ENCODE results near the gene SLC25A51. TPM values are rescaled to one million over a fixed set of nuclear protein-coding genes. Genes with fewer than 3 reads are reported as not detected.

The SLC25A51 gene
- total RNA-seq, 1 donor from 2014 or later = 39.6 TPM

DNA sequence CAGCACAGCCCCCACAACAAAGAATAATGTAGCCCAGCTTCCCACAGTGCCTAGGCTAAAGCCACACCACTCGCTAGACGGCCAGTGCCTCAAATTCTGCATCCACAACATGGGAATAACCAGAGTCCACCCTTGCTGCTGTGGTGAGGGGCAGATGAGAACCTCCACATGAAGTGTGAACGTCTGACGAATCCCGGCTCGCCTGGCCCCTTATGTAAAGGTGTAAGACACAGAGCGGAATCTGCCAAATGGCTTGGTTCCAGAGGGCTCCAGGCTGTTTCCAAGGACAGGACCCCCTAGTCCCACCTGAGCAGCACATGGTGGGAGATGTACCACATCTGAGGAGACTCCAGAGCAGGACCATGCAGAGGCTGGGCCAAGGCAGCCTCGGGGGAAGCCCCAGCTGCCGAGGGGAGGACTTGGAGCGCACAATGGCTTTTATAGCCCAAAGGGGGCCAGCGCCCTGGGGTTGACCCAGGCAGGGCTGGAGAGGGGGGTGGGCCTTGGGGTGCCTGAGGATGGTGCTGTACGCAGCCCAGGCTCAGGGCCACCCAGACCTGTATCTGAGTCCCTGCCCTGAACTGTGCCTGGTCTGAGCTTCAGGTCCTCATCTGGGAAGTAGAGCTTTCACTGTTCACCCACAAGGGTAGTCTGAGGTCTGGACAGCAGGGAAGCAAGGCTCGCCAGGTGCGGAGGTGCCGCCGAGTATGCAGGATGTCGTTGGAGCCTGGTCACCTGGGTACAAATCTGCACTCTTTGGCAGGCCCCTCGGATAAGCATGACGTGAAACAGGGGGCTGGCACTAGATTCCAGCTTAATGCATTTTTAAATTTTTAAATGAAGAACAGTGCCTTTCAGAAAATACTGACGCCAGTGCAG is 24.9 kb upstream of the SLC25A51 start:
- H3K4me3 Mint-ChIP-seq (ENCODE audit: unreplicated experiment) = no peak overlapping the region
- TF ChIP-seq EZH2 (IDR thresholded peaks at IDR 0.05; ENCODE audit: insufficient read depth, low read length) = no peak
- TF ChIP-seq, protein P1, sequence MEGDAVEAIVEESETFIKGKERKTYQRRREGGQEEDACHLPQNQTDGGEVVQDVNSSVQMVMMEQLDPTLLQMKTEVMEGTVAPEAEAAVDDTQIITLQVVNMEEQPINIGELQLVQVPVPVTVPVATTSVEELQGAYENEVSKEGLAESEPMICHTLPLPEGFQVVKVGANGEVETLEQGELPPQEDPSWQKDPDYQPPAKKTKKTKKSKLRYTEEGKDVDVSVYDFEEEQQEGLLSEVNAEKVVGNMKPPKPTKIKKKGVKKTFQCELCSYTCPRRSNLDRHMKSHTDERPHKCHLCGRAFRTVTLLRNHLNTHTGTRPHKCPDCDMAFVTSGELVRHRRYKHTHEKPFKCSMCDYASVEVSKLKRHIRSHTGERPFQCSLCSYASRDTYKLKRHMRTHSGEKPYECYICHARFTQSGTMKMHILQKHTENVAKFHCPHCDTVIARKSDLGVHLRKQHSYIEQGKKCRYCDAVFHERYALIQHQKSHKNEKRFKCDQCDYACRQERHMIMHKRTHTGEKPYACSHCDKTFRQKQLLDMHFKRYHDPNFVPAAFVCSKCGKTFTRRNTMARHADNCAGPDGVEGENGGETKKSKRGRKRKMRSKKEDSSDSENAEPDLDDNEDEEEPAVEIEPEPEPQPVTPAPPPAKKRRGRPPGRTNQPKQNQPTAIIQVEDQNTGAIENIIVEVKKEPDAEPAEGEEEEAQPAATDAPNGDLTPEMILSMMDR (IDR thresholded peaks at IDR 0.05; ENCODE audit: insufficient read depth, low read depth, low read length) = no peak
- no peaks in the 10 kb centered on the region for H3K27me3 ChIP-seq (ENCODE audit: insufficient read depth, low read length)
- no peak overlapping the region for H3K9ac ChIP-seq (ENCODE audit: low read length)
- H3K27ac Mint-ChIP-seq (ENCODE audit: unreplicated experiment) = no peak overlapping the region
- H3K4me1 ChIP-seq (ENCODE audit: insufficient read depth, low read length) = peaks cover 28% of the 10 kb centered on the region
- peaks cover 40% of the 10 kb centered on the region for H4K20me1 ChIP-seq (ENCODE audit: insufficient read depth, low read length)
- peaks cover 15% of the 10 kb centered on the region for H3K36me3 Mint-ChIP-seq (ENCODE audit: low read depth, unreplicated experiment)
- H3K9me3 Mint-ChIP-seq (ENCODE audit: unreplicated experiment) = peaks cover 2% of the 10 kb centered on the region
- peaks cover 3% of the 10 kb centered on the region for H3K36me3 ChIP-seq (ENCODE audit: insufficient read depth, low read length)
- H3K79me2 ChIP-seq (ENCODE audit: insufficient read depth, low read length) = peaks cover 75% of the 10 kb centered on the region
- no peaks in the 10 kb centered on the region for H3K27me3 Mint-ChIP-seq (ENCODE audit: low read depth, unreplicated experiment)
- no peaks in the 10 kb centered on the region for H3K9me3 ChIP-seq (ENCODE audit: insufficient read depth, low read depth, low read length)
- H3K4me3 ChIP-seq (ENCODE audit: insufficient read depth, low read depth, low read length) = no peak overlapping the region
- FAIRE-seq (no peak), DNase-seq (ENCODE audit: low read depth) (no peak)
- H3K4me1 Mint-ChIP-seq (ENCODE audit: low read depth, unreplicated experiment) = peaks cover 37% of the 10 kb centered on the region
- no peak overlapping the region for H2AFZ ChIP-seq (ENCODE audit: low read depth, low read length)
- H3K27ac ChIP-seq (ENCODE audit: low read depth, low read length) = peak overlapping the region; percentile 43
- H3K4me2 ChIP-seq (ENCODE audit: low read length) = peak overlapping the region; percentile 48

DNA sequence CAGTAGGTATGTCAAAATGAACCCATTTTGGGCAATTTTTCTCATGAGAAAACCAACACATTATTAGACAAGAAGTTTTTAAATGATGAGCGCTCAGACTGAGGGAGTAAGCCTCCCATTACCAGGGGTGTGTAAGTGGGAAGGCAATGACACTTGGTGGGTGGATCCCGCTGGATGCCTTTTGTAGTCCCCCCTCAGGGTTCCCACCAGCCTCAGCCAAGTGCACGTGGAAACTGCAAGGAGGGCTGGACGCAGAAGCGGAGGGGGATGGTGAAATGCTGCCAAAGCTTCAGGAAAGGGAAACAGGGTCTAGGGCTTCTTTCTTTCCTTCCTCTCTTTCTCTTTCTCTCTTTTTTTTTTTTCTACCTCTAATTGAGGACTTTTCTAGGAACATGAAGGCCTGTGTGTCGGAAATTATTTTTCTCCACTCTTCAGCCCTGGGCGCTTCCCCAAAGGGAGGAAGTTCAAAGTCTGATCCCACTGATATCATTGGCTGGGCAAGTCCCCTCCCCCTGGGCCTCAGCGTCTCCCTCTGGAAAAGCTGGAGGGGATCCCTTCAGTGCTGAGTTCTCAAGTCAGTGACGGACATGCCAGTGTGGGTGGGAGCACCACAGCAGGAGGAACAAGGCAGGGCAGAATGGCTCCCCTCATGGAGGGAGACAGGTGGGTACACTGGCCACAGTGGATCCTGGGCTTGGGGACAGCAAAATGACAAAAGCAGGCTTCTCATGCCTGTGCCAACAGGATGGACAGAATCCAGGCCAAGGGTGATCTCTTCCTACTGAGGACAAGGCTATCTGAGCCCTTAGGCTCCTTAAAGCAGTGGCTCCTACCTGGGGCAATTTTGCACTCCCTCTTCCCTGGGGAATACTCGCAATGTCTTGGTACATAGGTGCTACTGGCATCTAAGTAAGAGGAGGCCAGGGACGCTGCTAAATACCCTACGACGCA is 23.9 kb upstream of the SLC25A51 start:
- H3K4me3 ChIP-seq (ENCODE audit: insufficient read depth, low read depth, low read length) = no peak overlapping the region
- peaks cover 30% of the 10 kb centered on the region for H3K4me1 ChIP-seq (ENCODE audit: insufficient read depth, low read length)
- H2AFZ ChIP-seq (ENCODE audit: low read depth, low read length) = no peak overlapping the region
- Mint-ChIP-seq H3K36me3 (ENCODE audit: low read depth, unreplicated experiment) (peaks cover 15% of the 10 kb centered on the region), H3K4me3 (ENCODE audit: unreplicated experiment) (no peak overlapping the region), H3K9me3 (ENCODE audit: unreplicated experiment) (peaks cover 2% of the 10 kb centered on the region), H3K27ac (ENCODE audit: unreplicated experiment) (peak overlapping the region; percentile 26), H3K27me3 (ENCODE audit: low read depth, unreplicated experiment) (no peaks in the 10 kb centered on the region), H3K4me1 (ENCODE audit: low read depth, unreplicated experiment) (peaks cover 37% of the 10 kb centered on the region)
- no peak overlapping the region for H3K27ac ChIP-seq (ENCODE audit: low read depth, low read length)
- H4K20me1 ChIP-seq (ENCODE audit: insufficient read depth, low read length) = peaks cover 48% of the 10 kb centered on the region
- FAIRE-seq (no peak), DNase-seq (ENCODE audit: low read depth) (no peak)
- no peaks in the 10 kb centered on the region for H3K9me3 ChIP-seq (ENCODE audit: insufficient read depth, low read depth, low read length)
- no peaks in the 10 kb centered on the region for H3K27me3 ChIP-seq (ENCODE audit: insufficient read depth, low read length)
- H3K4me2 ChIP-seq (ENCODE audit: low read length) = no peak overlapping the region
- peaks cover 80% of the 10 kb centered on the region for H3K79me2 ChIP-seq (ENCODE audit: insufficient read depth, low read length)
- H3K9ac ChIP-seq (ENCODE audit: low read length) = no peak overlapping the region
- H3K36me3 ChIP-seq (ENCODE audit: insufficient read depth, low read length) = no peaks in the 10 kb centered on the region
- TF ChIP-seq, protein P1 (IDR thresholded peaks at IDR 0.05; ENCODE audit: insufficient read depth, low read depth, low read length) = no peak
- TF ChIP-seq EZH2 (IDR thresholded peaks at IDR 0.05; ENCODE audit: insufficient read depth, low read length) = no peak

Data from astrocyte (in vitro differentiated cells and primary cell).